Measurements from ENCODE around the gene UNC5A.

Gene UNC5A

DNA sequence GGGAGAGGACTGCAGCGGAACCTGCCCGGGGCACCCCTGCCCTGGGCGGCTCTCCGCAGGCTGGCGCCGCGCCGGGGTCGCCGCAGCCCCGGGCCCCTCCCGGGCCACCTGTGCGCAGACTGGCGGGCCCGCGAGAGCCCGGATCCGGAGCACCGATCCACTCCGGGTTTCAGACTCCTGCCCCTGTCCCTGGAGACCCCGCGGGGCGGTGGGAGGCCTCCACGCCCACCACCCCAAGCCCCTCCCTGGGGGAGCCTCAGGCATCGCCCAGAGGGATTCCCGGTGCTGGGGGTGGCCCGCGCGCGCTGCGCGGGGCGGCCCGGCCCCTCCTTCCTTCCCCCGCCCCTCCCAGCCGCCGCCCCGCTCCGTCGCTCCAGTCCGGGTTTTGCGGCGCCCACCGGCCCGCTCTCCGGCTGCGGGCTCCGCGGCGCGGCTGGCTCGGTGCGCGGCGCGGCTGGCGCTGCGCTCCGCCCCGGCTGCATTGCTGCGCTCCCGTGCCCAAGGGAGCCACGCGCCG, at the start of gene UNC5A:
Gene UNC5A, plus strand, starts transcription at position 479 of the 517 bp plus-strand sequence. CDS start 192 bp downstream, outside the sequence.
- DNase-seq (ENCODE audit: low read depth in 2 of 2), result no peak

- DNase-seq (ENCODE audit: low read depth in 2 of 2), result no peak
Measured at GRCh38 chr5:176761755-176762154, 48.6 kb upstream of the UNC5A start.

GRCh38 chr5:176762489-176762888, 47.9 kb upstream of the UNC5A start:
- no peak for DNase-seq (ENCODE audit: low read depth in 2 of 2)

- DNase-seq (ENCODE audit: low read depth in 2 of 2), result no peak
Measured at GRCh38 chr5:176765687-176766086, 44.7 kb upstream of the UNC5A start.

- no peak for DNase-seq (ENCODE audit: low read depth in 2 of 2)
Measured at GRCh38 chr5:176768174-176768970, 42.0 kb upstream of the UNC5A start.

- DNase-seq (ENCODE audit: low read depth in 2 of 2), result no peak
Measured at GRCh38 chr5:176769911-176770310, 40.4 kb upstream of the UNC5A start.

GRCh38 chr5:176770431-176770830, 39.9 kb upstream of the UNC5A start:
- no peak for DNase-seq (ENCODE audit: low read depth in 2 of 2)

GRCh38 chr5:176771102-176771845, 39.1 kb upstream of the UNC5A start:
- DNase-seq (ENCODE audit: low read depth in 2 of 2), result no peak

DNA sequence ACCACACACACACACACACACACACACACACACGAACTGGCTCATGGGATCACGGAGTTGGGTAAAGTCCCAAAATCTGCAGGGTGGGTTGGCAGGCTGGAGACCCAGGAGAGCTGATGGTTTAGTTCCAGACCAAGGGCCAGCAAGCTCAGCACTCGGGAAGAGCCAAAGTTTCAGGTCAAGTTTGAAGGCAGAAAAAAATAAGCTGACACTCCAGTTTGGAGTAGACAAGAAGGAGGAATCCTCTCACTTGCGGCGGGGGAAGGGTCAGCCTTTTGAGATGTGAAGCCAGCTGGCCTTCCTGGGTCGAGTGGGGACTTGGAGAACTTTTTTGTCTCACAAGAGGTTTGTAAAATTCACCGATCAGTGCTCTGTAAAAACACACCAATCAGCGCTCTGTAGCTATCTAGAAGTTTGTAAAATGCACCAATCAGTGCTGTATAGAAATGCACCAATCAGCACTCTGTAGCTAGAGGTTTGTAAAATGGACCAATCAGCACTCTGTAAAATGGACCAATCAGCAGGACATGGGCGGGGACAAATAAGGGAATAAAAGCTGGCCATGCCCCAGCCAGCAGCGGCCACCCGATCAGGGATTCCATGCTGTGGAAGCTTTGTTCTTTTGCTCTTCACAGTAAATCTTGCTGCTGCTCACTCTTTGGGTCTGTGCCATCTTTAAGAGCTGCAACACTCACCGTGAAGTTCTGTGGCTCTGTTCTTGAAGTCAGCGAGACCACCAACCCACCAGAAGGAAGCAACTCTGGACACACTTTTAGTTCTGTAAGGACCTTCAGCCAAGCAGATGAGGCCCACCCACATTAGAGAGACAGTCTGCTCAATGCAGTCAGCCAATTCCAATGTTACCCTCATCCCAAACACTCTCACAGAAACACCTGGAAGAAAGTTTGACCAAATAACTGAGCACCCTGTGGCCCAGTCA, 37.8 kb upstream of the UNC5A start:
- DNase-seq (ENCODE audit: low read depth in 2 of 2), result no peak

- no peak for DNase-seq (ENCODE audit: low read depth in 2 of 2)
Measured at GRCh38 chr5:176773408-176774035, 36.8 kb upstream of the UNC5A start.

DNA sequence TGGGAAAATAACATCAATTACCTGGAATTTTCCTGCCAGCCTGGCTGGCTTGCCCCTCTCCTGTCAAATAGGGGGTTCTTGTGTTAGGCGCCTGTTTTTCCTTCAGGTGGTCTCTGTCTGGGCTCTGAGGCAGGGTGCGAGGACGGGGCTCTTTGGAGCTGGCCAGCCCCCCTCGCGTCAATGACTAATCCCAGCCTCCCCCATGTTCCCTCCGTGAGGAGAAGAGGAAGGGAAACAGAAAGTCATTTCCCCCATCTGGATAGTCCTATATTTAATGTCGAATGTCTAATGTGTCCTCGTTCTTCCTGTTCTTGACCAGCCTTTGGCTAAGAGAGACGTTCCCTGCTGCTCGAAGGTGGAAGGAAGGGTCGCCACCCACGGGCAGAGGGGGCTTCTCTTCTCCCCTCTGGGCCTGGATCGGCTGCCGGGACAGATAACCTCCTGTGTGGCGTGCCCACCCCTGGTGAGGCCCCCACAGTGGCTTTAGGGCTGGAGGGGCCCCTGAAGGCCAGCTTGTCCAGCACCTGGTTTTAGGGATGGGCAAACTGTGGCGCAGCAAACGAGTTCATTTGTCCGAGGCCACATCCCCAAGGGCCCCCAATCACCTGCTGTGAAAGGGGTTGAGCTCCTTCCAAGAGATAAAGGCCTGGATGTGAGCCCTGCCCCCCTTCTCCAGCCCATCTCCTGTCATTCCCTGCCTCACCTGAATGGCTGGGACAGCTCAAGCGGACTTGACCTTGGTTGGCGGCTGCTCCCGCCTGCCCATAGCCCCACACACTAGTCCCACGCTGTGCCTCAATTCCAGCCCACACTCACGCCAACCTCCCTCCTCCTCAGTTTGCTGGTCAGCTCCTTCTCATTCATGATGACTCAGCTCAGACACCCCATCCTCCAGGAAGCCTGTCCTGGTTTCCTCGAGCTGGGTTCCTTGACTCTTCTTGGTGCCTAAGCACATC, 35.9 kb upstream of the UNC5A start:
- DNase-seq (ENCODE audit: low read depth in 2 of 2), result no peak

GRCh38 chr5:176775409-176775808, 35.0 kb upstream of the UNC5A start:
- no peak for DNase-seq (ENCODE audit: low read depth in 2 of 2)

DNA sequence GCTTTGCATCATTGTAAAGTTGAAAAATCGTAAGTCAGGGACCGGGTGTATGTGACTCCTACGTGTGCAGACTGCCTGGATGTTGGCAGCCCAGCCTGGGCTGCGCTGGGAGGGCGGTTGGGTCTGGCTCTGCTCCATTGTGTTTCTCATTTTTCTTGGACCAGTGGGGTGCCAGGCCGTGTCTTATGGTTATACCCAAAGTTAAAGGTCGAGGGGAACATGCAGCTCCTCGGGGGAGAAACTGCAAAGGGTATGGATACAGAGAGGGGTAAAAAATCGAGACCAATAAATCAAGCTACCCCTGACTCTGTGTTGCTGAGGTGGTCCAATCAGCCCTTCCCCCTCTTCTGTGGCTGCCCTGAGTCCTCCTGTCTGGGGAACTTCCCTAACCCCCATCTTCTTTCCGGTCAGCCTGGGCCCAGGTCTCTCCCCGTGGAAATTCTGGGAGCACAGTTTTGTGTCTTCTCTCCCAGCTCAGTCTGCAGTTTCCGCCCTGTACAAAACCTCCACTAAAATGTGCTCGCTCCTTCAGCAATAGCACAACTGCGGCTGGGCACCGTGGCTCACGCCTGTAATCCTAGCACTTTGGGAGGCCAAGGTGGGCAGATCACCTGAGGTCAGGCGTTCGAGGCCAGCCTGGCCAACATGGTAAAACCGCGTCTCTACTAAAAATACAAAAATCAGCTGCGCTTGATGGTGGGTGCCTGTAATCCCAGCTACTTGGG, 34.1 kb upstream of the UNC5A start:
- DNase-seq (ENCODE audit: low read depth in 2 of 2), result no peak

GRCh38 chr5:176776916-176777315, 33.4 kb upstream of the UNC5A start:
- no peak for DNase-seq (ENCODE audit: low read depth in 2 of 2)

GRCh38 chr5:176778921-176779465, 31.4 kb upstream of the UNC5A start:
- DNase-seq (ENCODE audit: low read depth in 2 of 2), result no peak

GRCh38 chr5:176779537-176779936, 30.8 kb upstream of the UNC5A start:
- no peak for DNase-seq (ENCODE audit: low read depth in 2 of 2)

DNA sequence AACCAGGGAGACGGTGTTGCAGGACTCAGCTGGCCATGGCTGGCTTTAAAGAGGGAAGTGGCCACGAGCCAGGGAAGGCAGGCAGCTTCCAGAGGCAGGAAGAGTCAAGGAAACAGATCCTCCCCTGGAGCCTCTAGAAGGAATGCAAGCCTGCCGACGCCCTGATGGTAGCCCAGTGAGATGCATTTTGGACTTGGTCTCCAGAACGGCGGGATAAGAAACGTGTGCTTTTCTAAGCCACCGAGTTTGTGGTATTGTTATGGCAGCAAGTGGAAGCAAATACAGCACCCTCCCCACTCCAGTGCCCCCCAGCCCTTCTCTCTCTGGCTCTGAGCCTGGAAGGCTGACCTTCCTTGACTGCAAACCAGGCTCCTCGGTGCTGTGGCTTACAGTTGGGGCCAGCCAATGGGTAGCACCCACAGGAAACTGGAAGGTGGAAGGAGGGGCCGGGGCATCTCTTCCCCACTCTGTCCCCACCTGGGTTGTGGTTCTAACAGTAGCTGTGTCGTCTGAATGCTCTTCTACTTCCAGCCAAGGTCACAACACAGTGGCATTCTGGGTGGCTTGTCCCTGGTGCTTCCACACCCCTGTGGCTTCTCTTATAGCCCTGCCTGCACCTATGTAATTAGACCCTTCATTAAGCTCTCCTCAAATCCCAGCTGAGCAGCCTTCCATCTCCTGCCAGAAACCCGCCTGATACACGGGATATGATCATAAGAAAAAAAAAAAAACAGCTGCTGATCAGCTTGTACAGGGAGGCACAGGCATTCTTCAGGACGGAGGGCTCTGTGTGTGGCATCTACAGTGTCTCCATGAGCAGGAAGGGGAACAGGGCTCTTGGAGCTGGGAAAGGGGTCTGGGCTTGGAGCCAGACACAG, 29.9 kb upstream of the UNC5A start:
- DNase-seq (ENCODE audit: low read depth in 2 of 2), result no peak

GRCh38 chr5:176781054-176781375, 29.3 kb upstream of the UNC5A start:
- no peak for DNase-seq (ENCODE audit: low read depth in 2 of 2)
